HG03280 (cell line): Measurements from ENCODE around the gene TEDC2.

Source experiments
- ATAC-seq: cut with Tn5 transposase; IDR thresholded peaks from one replicate; pipeline ENCODE4 v1.9.1; 2021; ENCODE audit warnings: mild to moderate bottlenecking, moderate library complexity; ENCODE audit not compliant: unreplicated experiment

The TEDC2 gene

DNA sequence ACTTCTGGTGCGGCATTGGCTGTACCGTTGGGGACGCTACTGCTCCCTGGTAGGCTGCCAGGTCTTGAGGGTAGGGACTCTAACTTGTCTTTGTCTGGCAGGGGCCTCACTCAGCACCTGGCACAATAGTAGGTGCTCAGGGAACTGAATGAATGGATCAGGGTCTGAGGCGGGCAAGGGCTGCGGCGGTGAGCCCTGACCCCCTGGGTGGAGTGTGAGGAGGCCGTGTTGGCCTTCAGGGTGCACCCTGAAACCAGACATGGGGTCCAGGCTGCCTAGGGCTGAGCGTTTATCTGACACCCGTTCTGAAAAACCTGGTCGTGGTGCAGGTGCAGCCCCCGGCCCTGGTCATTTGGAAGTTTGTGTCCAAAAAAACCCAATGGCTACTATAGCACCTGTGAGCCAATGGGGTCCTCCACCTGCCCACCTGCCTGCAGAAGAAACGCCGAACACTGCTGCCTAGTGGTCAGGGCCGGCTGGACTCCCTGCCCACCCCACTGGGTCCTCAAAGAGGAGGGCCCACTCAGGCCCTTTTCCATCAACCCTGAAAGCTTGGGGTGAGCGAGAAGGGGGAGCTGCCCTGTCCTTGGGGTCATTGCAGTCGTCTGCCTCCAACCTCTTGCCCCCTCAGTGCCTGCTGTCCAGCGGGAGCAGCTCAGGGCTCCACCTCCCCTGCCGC lies 49.0 kb downstream of the TEDC2 start:
- no peak for ATAC-seq

DNA sequence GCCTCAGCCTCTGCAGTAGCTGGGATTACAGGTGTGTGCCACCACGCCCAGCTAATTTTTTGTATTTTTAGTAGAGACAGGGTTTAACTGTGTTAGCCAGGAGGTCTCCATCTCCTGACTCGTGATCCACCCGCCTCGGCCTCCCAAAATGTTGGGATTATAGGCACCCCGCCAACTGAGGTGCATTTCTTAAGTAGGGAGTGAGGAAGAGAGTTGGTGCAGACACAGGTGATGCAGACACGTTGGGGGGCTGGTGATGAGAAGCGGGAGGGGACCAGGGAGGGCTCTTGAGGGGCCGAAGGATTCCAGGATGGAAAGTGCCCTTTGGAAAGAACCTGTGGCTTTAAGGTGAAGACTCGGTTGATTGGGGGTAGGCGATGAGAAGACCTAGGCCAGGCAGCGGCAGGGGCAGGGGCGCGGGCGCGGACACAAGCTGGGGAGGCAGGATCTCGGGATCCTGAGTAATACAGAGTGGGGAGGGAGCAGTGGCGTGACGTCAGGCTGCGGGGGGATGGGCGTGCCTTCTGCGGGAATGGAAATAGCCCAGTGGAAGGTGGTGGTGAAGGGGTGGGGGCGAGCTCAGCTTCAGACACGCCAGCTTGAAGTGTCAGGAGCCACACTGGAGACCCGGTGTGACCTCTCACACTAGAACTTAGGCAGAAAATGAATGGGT lies 51.4 kb downstream of the TEDC2 start:
- ATAC-seq: no peak

DNA sequence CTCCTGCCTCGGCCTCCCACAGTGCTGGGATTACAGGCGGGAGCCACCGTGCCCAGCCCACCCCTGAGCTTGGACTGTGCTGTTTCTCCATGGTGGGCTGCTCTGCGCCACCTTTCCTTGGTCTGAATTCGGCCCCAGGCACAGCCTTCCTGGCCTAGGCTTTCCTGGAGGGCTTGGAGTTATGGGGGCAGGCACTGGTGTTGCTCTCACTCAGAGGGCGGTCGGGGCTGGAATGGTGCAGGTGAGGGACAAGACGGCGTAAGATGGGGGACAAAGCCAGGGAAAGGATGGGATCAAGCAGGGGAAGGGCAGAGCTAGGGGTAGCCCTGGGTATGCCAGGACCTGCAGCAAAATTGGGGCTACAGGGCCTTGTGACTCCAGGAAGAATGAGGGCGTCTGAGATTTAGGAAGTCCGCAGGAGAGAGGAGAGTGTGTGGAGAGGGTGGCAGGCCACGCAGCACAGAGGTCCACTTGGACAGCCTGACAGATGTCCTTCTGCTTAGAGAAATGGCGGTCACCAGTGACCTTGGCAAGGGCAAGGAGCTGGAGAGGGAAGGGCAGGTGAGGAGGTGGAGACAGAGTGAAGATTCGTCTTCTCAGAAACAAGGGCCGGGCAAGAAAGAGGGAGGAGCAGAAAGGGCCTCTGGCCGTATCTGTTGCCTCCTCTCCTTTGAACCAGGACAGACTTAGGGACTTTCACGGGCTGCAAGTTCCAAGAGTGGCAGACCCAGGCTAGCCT lies 52.3 kb downstream of the TEDC2 start:
- ATAC-seq: no peak

DNA sequence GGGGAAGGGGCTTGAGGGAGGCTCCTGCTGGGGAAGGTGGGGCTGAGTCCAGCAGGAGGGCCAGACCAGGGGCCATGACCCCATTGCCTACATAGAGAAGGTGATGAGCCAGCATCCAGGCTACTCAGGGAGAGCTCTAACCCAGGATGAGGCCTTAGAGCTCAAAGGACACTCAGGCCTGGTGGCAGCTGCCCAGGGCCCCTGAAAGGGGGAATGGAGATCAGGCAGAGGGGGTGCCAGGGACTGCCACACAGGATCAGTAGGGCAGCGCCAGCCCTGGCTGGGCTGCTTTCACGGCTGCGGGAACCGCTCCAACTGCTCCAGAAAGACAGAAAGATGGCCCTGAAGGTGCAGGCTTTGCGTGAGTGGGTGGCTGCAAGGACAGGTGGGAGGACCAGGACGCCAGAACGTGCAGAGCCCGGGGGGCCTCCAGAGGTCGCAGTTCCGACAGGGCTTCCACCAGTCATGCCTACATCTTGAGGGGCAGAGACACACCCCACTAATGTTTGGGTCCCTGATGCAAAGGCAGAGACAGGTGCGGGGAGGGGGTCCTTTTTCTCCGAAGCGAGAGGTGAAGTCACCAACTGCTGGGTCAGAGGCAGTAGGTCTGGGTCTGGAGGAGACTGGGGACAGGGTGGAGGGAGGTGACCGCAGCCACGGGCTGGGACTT lies 53.0 kb downstream of the TEDC2 start:
- ATAC-seq: no peak

DNA sequence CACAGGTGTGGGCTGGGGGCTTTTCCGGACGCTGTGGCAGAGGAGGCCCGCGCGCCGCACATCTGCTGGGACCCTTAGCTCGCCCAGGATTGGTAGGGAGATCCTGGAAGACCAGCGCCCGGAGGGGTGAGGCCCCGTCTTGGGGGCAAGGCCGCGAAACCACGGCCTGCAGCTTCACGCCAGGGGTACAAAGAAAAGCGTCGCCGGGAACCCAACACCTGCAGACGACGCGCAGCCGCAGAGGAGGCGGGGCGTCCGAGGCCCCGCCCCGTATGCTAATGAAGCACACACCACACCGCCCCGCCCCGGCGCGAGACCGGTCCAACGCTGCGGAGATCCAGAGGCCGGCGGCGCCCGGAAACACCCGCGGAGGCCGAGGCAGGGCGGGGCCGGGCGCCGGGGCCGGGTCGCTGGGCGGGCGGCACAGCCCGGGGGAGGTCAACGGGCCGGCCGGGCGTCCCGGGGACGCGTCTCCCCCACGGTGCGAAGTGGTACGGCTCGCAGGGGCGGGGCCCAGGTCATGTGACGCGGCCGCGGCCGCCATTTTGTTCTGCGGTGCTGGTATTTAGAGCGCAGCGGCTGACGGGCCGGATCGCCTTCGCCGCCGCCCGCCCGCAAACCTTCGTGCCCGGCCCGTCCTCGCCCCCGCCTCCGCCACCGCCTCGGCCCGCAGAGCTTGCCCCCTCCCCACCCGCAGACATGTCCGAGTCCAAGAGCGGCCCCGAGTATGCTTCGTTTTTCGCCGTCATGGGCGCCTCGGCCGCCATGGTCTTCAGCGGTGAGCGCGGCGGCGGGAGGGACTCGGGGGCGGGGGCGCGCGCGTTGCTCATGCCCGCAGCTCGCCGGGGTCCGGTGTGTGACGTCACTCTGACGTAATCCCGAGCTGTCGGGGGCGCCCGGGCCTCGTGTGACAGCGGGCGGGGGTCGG lies 53.8 kb downstream of the TEDC2 start, which contains the start of gene ATP6V0C:
ATP6V0C (plus strand) TSS at position 548 of the 928 bp plus-strand sequence; CDS start at position 700, 152 bp downstream.
- ATAC-seq: peak; percentile 78
